OCI-M2 (cell line): ENCODE measurements around the gene GNAO1.

Experiments used
- DNase-seq: peaks from one replicate; lab custom pipeline; 2025; ENCODE audit not compliant: unreplicated experiment; lab: John Stamatoyannopoulos, UW

GNAO1 gene

DNA sequence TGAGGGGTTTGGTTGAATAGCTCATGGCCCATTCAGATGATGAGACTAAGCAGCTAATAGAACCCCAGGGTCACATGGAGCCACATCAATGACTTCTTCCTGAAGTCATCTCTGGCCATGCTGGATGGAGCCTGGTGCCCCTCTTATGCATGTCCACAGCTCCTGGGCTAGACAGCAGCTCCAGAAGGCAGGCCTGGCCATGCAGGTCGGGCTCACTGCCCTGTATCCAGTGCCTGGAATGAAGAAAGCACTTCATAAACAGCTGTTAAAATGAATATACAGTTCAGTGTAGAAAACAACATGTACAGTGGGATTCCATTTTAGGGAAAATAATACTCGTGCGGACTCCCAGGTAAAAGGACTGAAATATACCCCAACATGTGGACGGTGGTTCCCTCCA lies 73.9 kb downstream of the GNAO1 start:
- no peak for DNase-seq

- DNase-seq, result no peak
Measured at GRCh38 chr16:56265746-56266145, 74.5 kb downstream of the GNAO1 start.

DNA sequence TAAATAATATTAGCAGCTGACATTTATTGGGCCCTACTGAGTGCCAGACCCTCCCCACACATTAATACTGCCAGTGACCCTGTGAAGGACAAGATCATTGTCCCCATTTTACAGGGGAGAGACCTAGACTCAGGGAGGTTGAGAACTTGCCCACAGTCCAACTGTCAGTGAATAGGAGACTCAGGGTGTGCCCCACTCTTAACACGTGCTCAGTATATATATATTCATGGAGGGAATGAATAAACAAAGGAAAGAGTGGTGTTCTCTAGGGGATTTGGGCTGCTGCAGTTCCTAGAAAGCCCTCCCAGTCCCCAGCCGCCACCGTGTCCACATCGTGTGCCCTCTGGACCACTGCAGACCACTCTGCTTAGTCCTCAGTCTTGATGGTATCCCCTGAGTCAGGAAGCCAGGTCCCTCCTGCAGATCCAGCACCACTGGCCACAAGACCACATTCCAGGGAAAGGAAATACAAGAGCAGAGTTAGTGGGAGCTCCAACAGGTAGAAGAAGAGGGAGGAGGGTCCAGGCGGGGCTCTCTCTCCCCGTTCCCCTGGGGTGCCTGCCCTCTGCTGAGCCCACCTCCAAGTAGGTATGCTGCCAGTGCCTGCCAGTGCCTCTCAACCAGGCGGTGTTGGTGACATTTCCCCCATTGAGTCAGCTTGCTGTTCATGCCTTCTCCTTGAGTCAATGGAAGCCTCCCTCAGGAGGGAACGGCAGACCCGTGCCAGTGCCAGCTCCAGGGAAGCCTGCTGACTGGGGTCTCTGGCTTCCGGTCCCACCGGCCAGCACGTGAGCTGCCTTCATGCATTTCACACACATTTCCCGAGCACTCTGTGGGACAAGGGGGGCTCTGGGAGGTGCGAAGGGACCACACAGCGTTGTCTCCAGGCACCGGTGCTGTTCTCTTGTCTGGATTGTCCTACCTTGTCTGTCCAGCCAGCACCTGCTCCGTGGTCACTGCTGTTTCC lies 75.6 kb downstream of the GNAO1 start:
- DNase-seq, result no peak

- DNase-seq, result no peak
Measured at GRCh38 chr16:56267888-56268287, 76.6 kb downstream of the GNAO1 start.

DNA sequence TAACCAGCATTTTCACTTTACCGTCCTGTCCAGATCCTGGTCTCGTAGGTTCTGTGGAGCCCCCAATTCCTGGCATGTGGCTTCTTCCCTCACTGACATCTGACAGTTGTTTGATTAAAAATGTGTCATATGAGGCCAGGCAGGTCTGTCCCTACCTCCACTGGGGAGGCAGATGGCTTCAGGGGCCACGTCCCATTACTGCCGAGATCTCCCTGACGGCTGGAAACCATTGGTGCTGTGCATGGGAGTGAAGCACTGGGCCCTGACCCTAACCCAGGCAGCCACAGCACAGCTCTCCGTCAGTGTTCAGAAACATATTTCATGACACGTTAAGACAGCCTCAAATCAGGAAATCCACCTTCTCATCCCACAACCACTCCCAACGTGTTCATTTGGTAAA lies 77.5 kb downstream of the GNAO1 start:
- no peak for DNase-seq

GRCh38 chr16:56269281-56269680 lies 78.0 kb downstream of the GNAO1 start:
- DNase-seq, result no peak

GRCh38 chr16:56269811-56270684 lies 78.8 kb downstream of the GNAO1 start:
- DNase-seq, result no peak

GRCh38 chr16:56270828-56271227 lies 79.5 kb downstream of the GNAO1 start:
- DNase-seq, result no peak

DNA sequence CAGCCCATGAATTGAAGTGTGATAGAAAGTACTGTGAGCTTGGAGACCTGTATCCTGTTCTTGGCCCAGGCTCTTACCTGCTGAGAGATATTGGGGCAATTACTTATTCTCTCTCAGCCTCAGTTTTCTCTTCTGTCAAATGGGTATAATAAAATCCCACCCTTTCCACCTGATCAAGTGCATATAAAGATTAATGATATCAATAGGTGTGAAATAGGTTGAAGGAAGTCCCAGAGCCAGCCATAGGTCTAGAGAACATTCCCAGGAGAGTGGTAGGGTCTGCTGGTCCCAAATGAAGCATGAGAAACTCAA lies 81.2 kb downstream of the GNAO1 start:
- DNase-seq, result no peak

DNA sequence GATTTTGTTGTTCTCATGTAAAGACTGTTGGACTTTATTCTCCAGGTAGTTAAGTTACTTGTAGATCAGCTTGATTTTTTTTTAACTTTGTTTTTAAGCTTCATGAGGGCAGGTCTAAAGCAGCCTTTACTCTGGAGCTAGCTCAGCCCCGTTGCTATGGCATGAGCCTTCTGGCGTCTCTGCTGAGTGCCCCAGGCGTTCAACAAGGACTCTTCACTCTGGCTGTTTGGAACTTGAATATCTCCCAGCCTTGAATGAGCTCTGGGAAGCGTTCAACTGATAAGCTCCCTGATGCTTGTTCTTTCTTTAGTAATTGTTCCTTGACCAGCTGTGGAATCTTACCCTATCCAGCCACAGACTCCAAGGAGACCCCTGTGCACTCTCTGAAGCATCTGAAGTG lies 82.3 kb downstream of the GNAO1 start:
- no peak for DNase-seq

DNA sequence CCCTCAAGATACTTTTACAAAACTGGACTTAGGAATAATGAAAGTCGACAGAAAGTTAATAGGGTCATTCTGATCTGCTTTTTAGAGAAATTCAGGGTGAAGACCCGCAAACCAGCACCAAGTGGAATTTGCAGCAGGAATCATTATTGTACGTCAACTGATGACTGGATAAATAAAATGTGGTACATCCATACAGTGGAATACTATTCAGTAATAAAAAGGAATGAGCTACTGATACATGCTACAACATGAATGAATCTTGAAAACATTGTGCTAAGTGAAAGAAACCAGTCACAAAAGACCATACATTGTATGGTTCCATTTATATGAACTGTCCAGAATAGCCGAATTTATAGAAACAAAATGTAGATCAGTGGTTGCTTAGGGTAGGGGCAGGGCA lies 83.1 kb downstream of the GNAO1 start:
- no peak for DNase-seq

- no peak for DNase-seq
Measured at GRCh38 chr16:56275076-56275475, 83.8 kb downstream of the GNAO1 start.

- DNase-seq, result no peak
Measured at GRCh38 chr16:56275801-56276200, 84.5 kb downstream of the GNAO1 start.

DNA sequence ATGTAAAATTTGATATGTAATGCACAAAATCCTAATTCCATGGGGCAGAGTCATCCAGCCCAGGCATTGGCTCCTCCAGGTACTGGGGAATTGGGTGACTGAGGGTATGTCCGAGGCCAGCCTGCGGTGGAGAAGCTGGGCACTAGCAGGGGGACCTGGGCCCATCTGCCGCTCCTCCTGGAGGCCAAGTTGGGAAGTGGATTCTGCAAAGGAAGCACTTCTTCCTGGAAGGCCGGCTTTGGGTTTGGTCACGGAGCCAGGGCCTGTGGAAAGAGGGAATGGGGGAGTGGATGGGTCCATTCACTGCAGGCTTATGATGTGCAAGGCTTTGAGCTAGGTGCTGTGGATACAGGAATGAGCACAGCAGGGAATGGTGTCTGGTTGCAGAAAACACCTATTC lies 85.8 kb downstream of the GNAO1 start:
- no peak for DNase-seq

DNA sequence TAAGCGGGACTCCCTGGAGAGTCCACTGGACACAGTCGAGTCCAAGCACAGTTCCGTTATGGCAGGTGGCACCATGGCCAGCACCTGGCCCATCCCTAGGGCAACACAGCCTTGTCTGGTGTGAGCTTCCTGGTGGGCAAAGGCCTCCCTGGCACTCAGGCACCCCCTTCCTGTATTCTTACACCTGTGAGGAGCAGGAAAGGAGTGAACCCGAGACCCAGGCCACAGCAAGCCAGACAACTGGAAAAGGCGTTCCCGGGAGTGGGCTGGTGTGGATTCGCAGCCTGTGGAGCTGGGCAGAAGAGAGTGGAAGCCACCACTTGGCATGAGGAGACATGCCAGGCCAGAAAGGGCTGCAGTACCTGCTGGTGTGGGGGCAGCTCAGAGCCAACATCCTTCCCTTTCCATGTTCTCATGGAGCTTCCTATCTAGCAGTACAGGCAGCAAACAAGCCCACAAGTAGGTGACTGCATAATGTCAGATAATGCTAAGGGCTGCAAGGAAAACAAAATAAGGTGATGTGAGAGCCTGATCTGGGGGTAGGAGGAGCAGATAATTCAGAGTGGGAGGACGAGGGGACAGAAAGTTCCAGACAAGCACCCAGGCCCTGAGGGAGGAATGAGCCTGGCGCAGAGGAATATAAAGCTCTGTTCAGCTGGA lies 87.0 kb downstream of the GNAO1 start:
- DNase-seq, result no peak

- no peak for DNase-seq
Measured at GRCh38 chr16:56279132-56279531, 87.8 kb downstream of the GNAO1 start.

GRCh38 chr16:56279914-56280313 lies 88.6 kb downstream of the GNAO1 start:
- DNase-seq, result no peak

DNA sequence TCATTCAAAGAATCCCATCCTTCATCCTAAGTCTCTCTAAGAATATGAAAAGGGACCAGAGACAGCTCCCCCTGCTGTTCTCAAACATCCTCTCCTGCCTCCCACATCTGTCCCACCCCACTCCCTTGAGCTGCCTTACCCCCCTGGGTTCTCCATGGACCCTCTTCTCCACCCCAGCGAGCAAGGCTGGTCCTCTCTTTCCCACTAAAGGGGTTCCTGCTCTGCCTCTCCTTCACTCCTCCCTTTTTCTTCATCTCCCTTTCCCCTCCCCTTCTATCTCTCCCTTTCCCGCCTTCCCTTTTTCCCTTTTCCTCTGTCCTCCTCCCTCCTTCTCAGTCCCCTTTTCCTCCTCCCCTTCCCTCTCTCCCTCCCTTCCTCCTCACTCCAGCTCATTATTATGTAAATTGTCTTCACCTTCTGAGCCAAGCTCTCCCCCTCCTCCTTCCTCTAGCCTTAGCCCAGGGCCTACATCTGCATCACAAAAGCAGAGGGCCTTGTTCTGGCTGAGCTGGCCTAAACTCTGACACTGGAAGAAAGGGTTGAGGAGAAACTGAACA lies 90.0 kb downstream of the GNAO1 start:
- no peak for DNase-seq

DNA sequence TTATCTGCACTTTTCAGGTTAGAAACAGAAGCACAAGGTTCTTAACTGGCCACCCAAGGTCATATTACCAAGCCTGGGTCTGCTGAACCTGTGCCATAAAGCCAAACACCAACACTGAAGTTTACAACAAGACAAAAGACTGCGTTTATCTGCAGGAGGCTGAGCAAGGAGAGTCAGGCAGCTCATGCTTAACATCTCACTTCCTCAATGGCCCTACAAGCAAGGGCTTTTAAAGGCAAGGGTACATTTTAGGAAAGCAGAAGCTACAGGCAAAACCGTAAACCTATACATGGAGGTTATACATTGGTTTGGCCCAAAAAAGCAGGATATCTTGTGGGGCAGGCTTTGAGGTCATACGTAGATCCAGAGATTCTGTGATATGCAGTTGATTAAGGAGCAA lies 91.2 kb downstream of the GNAO1 start:
- DNase-seq, result no peak

GRCh38 chr16:56284521-56284920 lies 93.2 kb downstream of the GNAO1 start:
- DNase-seq, result no peak

DNA sequence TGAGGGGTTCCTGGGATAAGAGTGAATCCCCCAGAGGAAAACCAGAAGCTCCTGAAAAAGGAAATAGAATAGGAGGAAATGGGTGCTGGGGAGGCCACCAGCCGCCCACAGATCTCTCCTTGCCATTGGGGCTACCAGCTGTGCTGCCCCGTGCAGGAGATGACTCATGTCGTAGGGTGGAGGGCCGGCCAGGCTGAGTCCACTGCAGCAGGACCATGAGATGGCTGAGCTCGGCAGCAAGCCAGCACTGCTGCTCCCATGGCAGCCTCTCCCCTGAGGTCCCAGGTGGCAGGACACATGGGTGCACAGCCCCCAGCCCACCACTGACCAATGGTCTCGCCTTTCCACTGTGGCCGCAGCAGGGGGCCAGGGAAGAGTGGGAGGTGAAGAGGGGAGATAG lies 95.5 kb downstream of the GNAO1 start:
- DNase-seq, result no peak
